ENCODE results near the gene FNDC5.

The FNDC5 gene

GRCh38 chr1:32868806-32869455, 1.8 kb downstream of the FNDC5 start:
- Histone ChIP-seq H3K79me2 (ENCODE audit: insufficient read depth, low read length) (no peaks in the 10 kb centered on the region), H3K9me3 (ENCODE audit: insufficient read depth, low read depth, low read length) (no peaks in the 10 kb centered on the region), H3F3A (ENCODE audit: low read depth) (no peaks in the 10 kb centered on the region), H3K27me3 (ENCODE audit: insufficient read depth, low read length, poor library complexity, severe bottlenecking) (no peaks in the 10 kb centered on the region), H2AFZ (ENCODE audit: low read length) (no peak overlapping the region), H3K4me1 (ENCODE audit: insufficient read depth, low read length, poor library complexity, severe bottlenecking) (peaks cover 10% of the 10 kb centered on the region), H3K4me2 (ENCODE audit: low read depth, low read length, poor library complexity, severe bottlenecking) (no peak overlapping the region), H3K9ac (ENCODE audit: low read depth, low read length, poor library complexity, severe bottlenecking) (no peak overlapping the region), H3K36me3 (ENCODE audit: insufficient read depth, low read length) (no peaks in the 10 kb centered on the region), H3K9me2 (replicated peaks; ENCODE audit: low read depth, low read length) (no peaks in the 10 kb centered on the region), H4K20me1 (ENCODE audit: insufficient read depth, low read length, poor library complexity, severe bottlenecking) (no peaks in the 10 kb centered on the region), H3K4me3 (ENCODE audit: low read length, poor library complexity, severe bottlenecking) (no peak overlapping the region)
- no peak for TF ChIP-seq CTCF (conservative IDR thresholded peaks at IDR 0.05; ENCODE audit: low read length)
- no peak for TF ChIP-seq EZH2phosphoT487 (IDR thresholded peaks at IDR 0.05; ENCODE audit: borderline replicate concordance)

GRCh38 chr1:32868085-32868484, 2.6 kb downstream of the FNDC5 start:
- no peak overlapping the region for H3K9ac ChIP-seq (ENCODE audit: low read depth, low read length, poor library complexity, severe bottlenecking)

GRCh38 chr1:32867671-32868070, 3.0 kb downstream of the FNDC5 start:
- TF ChIP-seq CTCF (conservative IDR thresholded peaks at IDR 0.05; ENCODE audit: low read length) = no peak
- TF ChIP-seq EZH2phosphoT487 (IDR thresholded peaks at IDR 0.05; ENCODE audit: borderline replicate concordance) = no peak
- H3K9me3 ChIP-seq (ENCODE audit: insufficient read depth, low read depth, low read length) = no peaks in the 10 kb centered on the region
- no peaks in the 10 kb centered on the region for H3K9me2 ChIP-seq (replicated peaks; ENCODE audit: low read depth, low read length)
- H3K4me2 ChIP-seq (ENCODE audit: low read depth, low read length, poor library complexity, severe bottlenecking) = no peak overlapping the region
- H2AFZ ChIP-seq (ENCODE audit: low read length) = no peak overlapping the region
- H3K4me3 ChIP-seq (ENCODE audit: low read length, poor library complexity, severe bottlenecking) = no peak overlapping the region
- H3K9ac ChIP-seq (ENCODE audit: low read depth, low read length, poor library complexity, severe bottlenecking) = no peak overlapping the region
- no peaks in the 10 kb centered on the region for H3K27me3 ChIP-seq (ENCODE audit: insufficient read depth, low read length, poor library complexity, severe bottlenecking)
- peaks cover 8% of the 10 kb centered on the region for H3K4me1 ChIP-seq (ENCODE audit: insufficient read depth, low read length, poor library complexity, severe bottlenecking)
- peaks cover 12% of the 10 kb centered on the region; the same call in 1 of the 2 replicates for H3K36me3 ChIP-seq (ENCODE audit: insufficient read depth, low read length)
- no peaks in the 10 kb centered on the region for H3K79me2 ChIP-seq (ENCODE audit: insufficient read depth, low read length)
- no peaks in the 10 kb centered on the region for H4K20me1 ChIP-seq (ENCODE audit: insufficient read depth, low read length, poor library complexity, severe bottlenecking)
- no peaks in the 10 kb centered on the region for H3F3A ChIP-seq (ENCODE audit: low read depth)

More at GRCh38 chr1:32868085-32868484, 2.6 kb downstream of the FNDC5 start:
- no peaks in the 10 kb centered on the region for H3K27me3 ChIP-seq (ENCODE audit: insufficient read depth, low read length, poor library complexity, severe bottlenecking)
- TF ChIP-seq CTCF (conservative IDR thresholded peaks at IDR 0.05; ENCODE audit: low read length) (no peak), EZH2phosphoT487 (IDR thresholded peaks at IDR 0.05; ENCODE audit: borderline replicate concordance) (no peak)
- H3K9me3 ChIP-seq (ENCODE audit: insufficient read depth, low read depth, low read length) = no peaks in the 10 kb centered on the region
- peaks cover 8% of the 10 kb centered on the region; the same call in 1 of the 2 replicates for H3K36me3 ChIP-seq (ENCODE audit: insufficient read depth, low read length)
- H3F3A ChIP-seq (ENCODE audit: low read depth) = no peaks in the 10 kb centered on the region
- peaks cover 10% of the 10 kb centered on the region for H3K4me1 ChIP-seq (ENCODE audit: insufficient read depth, low read length, poor library complexity, severe bottlenecking)
- no peaks in the 10 kb centered on the region for H4K20me1 ChIP-seq (ENCODE audit: insufficient read depth, low read length, poor library complexity, severe bottlenecking)
- H2AFZ ChIP-seq (ENCODE audit: low read length) = no peak overlapping the region
- H3K4me2 ChIP-seq (ENCODE audit: low read depth, low read length, poor library complexity, severe bottlenecking) = no peak overlapping the region
- H3K79me2 ChIP-seq (ENCODE audit: insufficient read depth, low read length) = no peaks in the 10 kb centered on the region
- no peaks in the 10 kb centered on the region for H3K9me2 ChIP-seq (replicated peaks; ENCODE audit: low read depth, low read length)
- H3K4me3 ChIP-seq (ENCODE audit: low read length, poor library complexity, severe bottlenecking) = no peak overlapping the region

Measured in Loucy (cell line).